H1 (cell line): ENCODE measurements around the gene SLCO2A1. TPM values are rescaled to one million over a fixed set of nuclear protein-coding genes. Genes with fewer than 3 reads are reported as not detected.
A peak's percentile ranks its signal among the peaks of the same experiment; 100 is the strongest.

Experiments used
- CHD1 ChIP-seq: IDR thresholded peaks from 2 replicates; pipeline ENCODE4 v1.6.1; 2012; ENCODE audit warnings: low read depth, low read length, improper control_type of control experiment
- CREB1 ChIP-seq: IDR thresholded peaks from 2 replicates; pipeline ENCODE4 v1.6.1; 2012; ENCODE audit warnings: inconsistent platforms
- CTBP2 ChIP-seq: IDR thresholded peaks from 2 replicates; pipeline ENCODE4 v1.7.0; 2011; ENCODE audit warnings: borderline replicate concordance, mild to moderate bottlenecking, moderate library complexity, mixed read lengths, low read length; ENCODE audit not compliant: insufficient read depth, insufficient read length
- KDM4A ChIP-seq: IDR thresholded peaks from one replicate; pipeline ENCODE4 v1.7.1; 2012; ENCODE audit warnings: low read depth, mild to moderate bottlenecking, moderate library complexity, low read length, inconsistent platforms; ENCODE audit not compliant: severe bottlenecking
- SIX5 ChIP-seq: IDR thresholded peaks from 2 replicates; pipeline ENCODE4 v1.6.1; 2011; ENCODE audit warnings: mild to moderate bottlenecking, low read depth, low read length
- polyA plus RNA-seq, 7 experiments: library from polyadenylated mRNA; depleted of rRNA in 3 of 7; stranded (reverse) in 5 of 7; unstranded in 2 of 7; fragments of >200 nt in 5 of 7; fragments of 200-250 nt in 2 of 7; gene quantifications; 1 replicate in 5 of 7; 2 replicates in 1 of 7; 4 replicates in 1 of 7; pipeline versions ENCODE4 v1.2.1 to v1.2.3, GENCODE V29; 2011 to 2013; ENCODE audit warnings: missing spikeins in 2 of 7, mixed read lengths in 2 of 7
- total RNA-seq: library from RNA; stranded (reverse); fragmentation: NEBNext Ultra II Directional; extraction: Animal tissue kit (Norgen Biotek cat#: 25700); gene quantifications from 2 replicates; pipeline ENCODE4 v1.2.1, GENCODE V29; 2021
- TF ChIP-seq, protein P1 (sequence below): fragments of 300-600 bp; sonication (generic); IDR thresholded peaks from 2 replicates; pipeline ENCODE4 v1.7.1; 2012; ENCODE audit warnings: low read length, moderate library complexity, mild to moderate bottlenecking, inconsistent platforms; ENCODE audit not compliant: insufficient replicate concordance

Gene SLCO2A1
- total and polyA plus RNA-seq, 2 of the 8 experiments (the other 6 are each of a cell fraction or from before 2014, with no cell fraction given): 1.1 to 2.3 TPM

- TF ChIP-seq, protein P1, sequence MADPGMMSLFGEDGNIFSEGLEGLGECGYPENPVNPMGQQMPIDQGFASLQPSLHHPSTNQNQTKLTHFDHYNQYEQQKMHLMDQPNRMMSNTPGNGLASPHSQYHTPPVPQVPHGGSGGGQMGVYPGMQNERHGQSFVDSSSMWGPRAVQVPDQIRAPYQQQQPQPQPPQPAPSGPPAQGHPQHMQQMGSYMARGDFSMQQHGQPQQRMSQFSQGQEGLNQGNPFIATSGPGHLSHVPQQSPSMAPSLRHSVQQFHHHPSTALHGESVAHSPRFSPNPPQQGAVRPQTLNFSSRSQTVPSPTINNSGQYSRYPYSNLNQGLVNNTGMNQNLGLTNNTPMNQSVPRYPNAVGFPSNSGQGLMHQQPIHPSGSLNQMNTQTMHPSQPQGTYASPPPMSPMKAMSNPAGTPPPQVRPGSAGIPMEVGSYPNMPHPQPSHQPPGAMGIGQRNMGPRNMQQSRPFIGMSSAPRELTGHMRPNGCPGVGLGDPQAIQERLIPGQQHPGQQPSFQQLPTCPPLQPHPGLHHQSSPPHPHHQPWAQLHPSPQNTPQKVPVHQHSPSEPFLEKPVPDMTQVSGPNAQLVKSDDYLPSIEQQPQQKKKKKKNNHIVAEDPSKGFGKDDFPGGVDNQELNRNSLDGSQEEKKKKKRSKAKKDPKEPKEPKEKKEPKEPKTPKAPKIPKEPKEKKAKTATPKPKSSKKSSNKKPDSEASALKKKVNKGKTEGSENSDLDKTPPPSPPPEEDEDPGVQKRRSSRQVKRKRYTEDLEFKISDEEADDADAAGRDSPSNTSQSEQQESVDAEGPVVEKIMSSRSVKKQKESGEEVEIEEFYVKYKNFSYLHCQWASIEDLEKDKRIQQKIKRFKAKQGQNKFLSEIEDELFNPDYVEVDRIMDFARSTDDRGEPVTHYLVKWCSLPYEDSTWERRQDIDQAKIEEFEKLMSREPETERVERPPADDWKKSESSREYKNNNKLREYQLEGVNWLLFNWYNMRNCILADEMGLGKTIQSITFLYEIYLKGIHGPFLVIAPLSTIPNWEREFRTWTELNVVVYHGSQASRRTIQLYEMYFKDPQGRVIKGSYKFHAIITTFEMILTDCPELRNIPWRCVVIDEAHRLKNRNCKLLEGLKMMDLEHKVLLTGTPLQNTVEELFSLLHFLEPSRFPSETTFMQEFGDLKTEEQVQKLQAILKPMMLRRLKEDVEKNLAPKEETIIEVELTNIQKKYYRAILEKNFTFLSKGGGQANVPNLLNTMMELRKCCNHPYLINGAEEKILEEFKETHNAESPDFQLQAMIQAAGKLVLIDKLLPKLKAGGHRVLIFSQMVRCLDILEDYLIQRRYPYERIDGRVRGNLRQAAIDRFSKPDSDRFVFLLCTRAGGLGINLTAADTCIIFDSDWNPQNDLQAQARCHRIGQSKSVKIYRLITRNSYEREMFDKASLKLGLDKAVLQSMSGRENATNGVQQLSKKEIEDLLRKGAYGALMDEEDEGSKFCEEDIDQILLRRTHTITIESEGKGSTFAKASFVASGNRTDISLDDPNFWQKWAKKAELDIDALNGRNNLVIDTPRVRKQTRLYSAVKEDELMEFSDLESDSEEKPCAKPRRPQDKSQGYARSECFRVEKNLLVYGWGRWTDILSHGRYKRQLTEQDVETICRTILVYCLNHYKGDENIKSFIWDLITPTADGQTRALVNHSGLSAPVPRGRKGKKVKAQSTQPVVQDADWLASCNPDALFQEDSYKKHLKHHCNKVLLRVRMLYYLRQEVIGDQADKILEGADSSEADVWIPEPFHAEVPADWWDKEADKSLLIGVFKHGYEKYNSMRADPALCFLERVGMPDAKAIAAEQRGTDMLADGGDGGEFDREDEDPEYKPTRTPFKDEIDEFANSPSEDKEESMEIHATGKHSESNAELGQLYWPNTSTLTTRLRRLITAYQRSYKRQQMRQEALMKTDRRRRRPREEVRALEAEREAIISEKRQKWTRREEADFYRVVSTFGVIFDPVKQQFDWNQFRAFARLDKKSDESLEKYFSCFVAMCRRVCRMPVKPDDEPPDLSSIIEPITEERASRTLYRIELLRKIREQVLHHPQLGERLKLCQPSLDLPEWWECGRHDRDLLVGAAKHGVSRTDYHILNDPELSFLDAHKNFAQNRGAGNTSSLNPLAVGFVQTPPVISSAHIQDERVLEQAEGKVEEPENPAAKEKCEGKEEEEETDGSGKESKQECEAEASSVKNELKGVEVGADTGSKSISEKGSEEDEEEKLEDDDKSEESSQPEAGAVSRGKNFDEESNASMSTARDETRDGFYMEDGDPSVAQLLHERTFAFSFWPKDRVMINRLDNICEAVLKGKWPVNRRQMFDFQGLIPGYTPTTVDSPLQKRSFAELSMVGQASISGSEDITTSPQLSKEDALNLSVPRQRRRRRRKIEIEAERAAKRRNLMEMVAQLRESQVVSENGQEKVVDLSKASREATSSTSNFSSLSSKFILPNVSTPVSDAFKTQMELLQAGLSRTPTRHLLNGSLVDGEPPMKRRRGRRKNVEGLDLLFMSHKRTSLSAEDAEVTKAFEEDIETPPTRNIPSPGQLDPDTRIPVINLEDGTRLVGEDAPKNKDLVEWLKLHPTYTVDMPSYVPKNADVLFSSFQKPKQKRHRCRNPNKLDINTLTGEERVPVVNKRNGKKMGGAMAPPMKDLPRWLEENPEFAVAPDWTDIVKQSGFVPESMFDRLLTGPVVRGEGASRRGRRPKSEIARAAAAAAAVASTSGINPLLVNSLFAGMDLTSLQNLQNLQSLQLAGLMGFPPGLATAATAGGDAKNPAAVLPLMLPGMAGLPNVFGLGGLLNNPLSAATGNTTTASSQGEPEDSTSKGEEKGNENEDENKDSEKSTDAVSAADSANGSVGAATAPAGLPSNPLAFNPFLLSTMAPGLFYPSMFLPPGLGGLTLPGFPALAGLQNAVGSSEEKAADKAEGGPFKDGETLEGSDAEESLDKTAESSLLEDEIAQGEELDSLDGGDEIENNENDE: no peak
- TF ChIP-seq KDM4A: peak; percentile 70
- no peak for TF ChIP-seq CHD1
- TF ChIP-seq CTBP2: no peak
- no peak for TF ChIP-seq CREB1
- no peak for TF ChIP-seq SIX5
Observed at GRCh38 chr3:133895208-133896001, 134.3 kb downstream of the SLCO2A1 start, which contains the start of gene RAB6B (continued).
